ENCODE results near the gene PARVA.

DNA sequence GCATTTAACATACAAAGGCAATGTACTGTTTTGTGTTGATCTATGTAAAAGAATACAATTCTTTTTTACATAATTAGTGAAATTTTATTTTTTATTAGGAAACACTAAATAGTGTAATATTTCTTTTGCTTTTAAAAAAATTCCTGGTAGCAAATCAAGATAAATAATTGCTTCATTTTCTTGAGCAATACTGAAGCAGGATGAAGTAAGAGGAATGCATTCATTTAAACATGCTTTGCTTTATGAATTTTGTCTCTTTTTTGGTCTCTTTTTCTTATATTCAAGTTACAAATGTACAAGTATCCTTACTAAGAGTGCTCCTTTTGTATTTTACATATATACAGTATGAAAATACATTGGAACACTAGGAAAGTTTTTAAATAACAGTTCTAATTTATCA, 152.4 kb downstream of the PARVA start:
- TF ChIP-seq, protein P1, sequence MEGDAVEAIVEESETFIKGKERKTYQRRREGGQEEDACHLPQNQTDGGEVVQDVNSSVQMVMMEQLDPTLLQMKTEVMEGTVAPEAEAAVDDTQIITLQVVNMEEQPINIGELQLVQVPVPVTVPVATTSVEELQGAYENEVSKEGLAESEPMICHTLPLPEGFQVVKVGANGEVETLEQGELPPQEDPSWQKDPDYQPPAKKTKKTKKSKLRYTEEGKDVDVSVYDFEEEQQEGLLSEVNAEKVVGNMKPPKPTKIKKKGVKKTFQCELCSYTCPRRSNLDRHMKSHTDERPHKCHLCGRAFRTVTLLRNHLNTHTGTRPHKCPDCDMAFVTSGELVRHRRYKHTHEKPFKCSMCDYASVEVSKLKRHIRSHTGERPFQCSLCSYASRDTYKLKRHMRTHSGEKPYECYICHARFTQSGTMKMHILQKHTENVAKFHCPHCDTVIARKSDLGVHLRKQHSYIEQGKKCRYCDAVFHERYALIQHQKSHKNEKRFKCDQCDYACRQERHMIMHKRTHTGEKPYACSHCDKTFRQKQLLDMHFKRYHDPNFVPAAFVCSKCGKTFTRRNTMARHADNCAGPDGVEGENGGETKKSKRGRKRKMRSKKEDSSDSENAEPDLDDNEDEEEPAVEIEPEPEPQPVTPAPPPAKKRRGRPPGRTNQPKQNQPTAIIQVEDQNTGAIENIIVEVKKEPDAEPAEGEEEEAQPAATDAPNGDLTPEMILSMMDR (IDR thresholded peaks at IDR 0.05): no peak
- TF ChIP-seq POLR2A (IDR thresholded peaks at IDR 0.05): no peak
- TF ChIP-seq POLR2AphosphoS5 (IDR thresholded peaks at IDR 0.05): no peak

All from sigmoid colon (tissue), 4 donors.